Superior temporal gyrus (tissue), 1 donor: ENCODE results near the gene ATXN7.

Experiments
- DNase-seq: peaks from one replicate; pipeline ENCODE4 v3.0.0-alpha.2; 2016; ENCODE audit errors: extremely low spot score

The ATXN7 gene

GRCh38 chr3:63934041-63934866 lies 70.6 kb downstream of the ATXN7 start:
- no peak for DNase-seq

GRCh38 chr3:63936925-63937324 lies 73.3 kb downstream of the ATXN7 start:
- no peak for DNase-seq

- DNase-seq: no peak
Observed at GRCh38 chr3:63937661-63938651, 74.3 kb downstream of the ATXN7 start.

GRCh38 chr3:63940389-63940757 lies 76.7 kb downstream of the ATXN7 start:
- no peak for DNase-seq

- no peak for DNase-seq
Observed at GRCh38 chr3:63942528-63942927, 78.9 kb downstream of the ATXN7 start.

- DNase-seq: no peak
Observed at GRCh38 chr3:63943678-63944077, 80.0 kb downstream of the ATXN7 start.

- DNase-seq: no peak
Observed at GRCh38 chr3:63945558-63946096, 82.0 kb downstream of the ATXN7 start.

- no peak for DNase-seq
Observed at GRCh38 chr3:63946753-63947152, 83.1 kb downstream of the ATXN7 start.

- no peak for DNase-seq
Observed at GRCh38 chr3:63947594-63947993, 83.9 kb downstream of the ATXN7 start.

- DNase-seq: no peak
Observed at GRCh38 chr3:63949005-63949404, 85.3 kb downstream of the ATXN7 start.

- no peak for DNase-seq
Observed at GRCh38 chr3:63950698-63951097, 87.0 kb downstream of the ATXN7 start.

GRCh38 chr3:63951492-63952247 lies 88.0 kb downstream of the ATXN7 start:
- no peak for DNase-seq

- DNase-seq: no peak
Observed at GRCh38 chr3:63952248-63952594, 88.6 kb downstream of the ATXN7 start.

GRCh38 chr3:63954182-63954581 lies 90.5 kb downstream of the ATXN7 start:
- DNase-seq: no peak

- DNase-seq: no peak
Observed at GRCh38 chr3:63955036-63955650, 91.5 kb downstream of the ATXN7 start.

- DNase-seq: no peak
Observed at GRCh38 chr3:63955830-63956545, 92.3 kb downstream of the ATXN7 start.

- no peak for DNase-seq
Observed at GRCh38 chr3:63959146-63959545, 95.5 kb downstream of the ATXN7 start.

GRCh38 chr3:63960048-63960711 lies 96.5 kb downstream of the ATXN7 start:
- DNase-seq: peak; percentile 53

- peak; percentile 77 for DNase-seq
Observed at GRCh38 chr3:63961891-63962290, 98.2 kb downstream of the ATXN7 start.

- no peak for DNase-seq
Observed at GRCh38 chr3:63963496-63963895, 99.8 kb downstream of the ATXN7 start.
